GM12874 (cell line): ENCODE data around the gene NAA20.

ENCODE experiments used
- CTCF ChIP-seq: IDR thresholded peaks from 2 replicates; pipeline ENCODE4 v1.5.1; 2011; ENCODE audit warnings: low read depth, mild to moderate bottlenecking, control low read depth, low read length, moderate library complexity; ENCODE audit not compliant: insufficient read depth

The NAA20 gene

GRCh38 chr20:20012541-20012940 lies 4.6 kb upstream of the NAA20 start:
- TF ChIP-seq CTCF: no peak

- no peak for TF ChIP-seq CTCF
Observed at GRCh38 chr20:20014659-20015058, 2.5 kb upstream of the NAA20 start.

DNA sequence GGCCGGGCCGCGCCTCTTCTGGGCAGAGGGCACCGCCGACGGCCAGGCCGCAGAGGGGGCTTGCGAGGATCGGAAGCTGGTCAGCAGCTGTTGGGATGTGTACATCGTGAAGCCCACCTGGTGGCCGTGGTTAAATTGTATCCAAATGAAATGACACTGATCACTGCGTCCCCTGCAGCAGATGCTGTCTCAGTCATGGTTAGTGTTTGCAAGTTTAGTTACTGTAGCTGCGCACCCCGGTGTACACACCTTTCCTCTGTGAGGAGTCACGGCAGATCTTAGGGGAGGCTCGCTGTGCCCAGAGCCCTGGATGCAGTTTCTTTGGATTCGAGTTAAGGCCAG lies 653 bp downstream of the NAA20 start:
- no peak for TF ChIP-seq CTCF

DNA sequence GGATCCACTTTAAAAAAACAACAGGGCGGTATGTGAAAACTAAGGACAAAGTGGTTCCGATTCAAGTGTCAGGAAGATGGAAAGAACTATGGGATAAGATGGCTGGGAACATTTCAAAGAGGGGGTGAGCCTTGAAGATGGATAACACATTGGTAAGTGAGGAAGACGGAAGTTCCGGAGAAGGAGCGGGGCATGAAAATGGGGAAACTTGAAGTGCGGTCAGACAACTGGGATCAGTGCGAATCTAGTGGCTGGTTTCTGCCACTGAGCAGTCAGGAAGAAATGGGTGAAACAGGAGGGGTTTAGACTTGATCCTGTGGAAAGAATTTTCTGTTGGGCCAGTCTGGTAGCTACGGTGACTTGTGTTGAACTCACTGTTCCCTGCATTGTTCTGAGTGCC lies 1.2 kb downstream of the NAA20 start:
- TF ChIP-seq CTCF: no peak

DNA sequence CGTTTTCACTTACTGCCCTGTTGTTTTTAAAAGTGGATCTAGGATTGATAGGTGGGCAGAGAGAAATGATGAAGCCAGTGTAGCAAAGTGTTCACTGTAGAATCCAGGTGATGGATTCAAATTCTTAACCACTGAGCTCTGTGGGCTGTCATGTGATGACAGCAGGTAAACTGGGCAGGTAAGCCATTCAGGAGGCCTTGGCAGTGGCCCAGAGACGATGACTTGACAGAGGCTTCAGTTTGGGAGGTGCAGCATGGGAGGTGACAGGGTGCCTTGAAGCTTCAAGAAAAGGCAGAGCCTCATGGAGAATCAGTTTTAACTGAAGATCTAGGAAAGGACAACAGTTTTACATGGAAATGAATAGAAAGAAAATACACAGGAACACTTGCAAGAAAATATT lies 2.0 kb downstream of the NAA20 start:
- TF ChIP-seq CTCF: no peak

- TF ChIP-seq CTCF: no peak
Observed at GRCh38 chr20:20020908-20021307, 3.7 kb downstream of the NAA20 start.

- no peak for TF ChIP-seq CTCF
Observed at GRCh38 chr20:20021835-20022234, 4.7 kb downstream of the NAA20 start.

- TF ChIP-seq CTCF: no peak
Observed at GRCh38 chr20:20022498-20022897, 5.3 kb downstream of the NAA20 start.
